ENCODE results near the gene SH2B3.

GRCh38 chr12:111366075-111366474 lies 39.6 kb upstream of the SH2B3 start:
- TF ChIP-seq CTCF (IDR thresholded peaks at IDR 0.05) (no peak), EP300 (IDR thresholded peaks at IDR 0.05) (no peak)

All from esophagus muscularis mucosa (tissue), 3 donors.